ENCODE data around the gene GIPR.
A peak's percentile ranks its signal among the peaks of the same experiment; 100 is the strongest.

DNA sequence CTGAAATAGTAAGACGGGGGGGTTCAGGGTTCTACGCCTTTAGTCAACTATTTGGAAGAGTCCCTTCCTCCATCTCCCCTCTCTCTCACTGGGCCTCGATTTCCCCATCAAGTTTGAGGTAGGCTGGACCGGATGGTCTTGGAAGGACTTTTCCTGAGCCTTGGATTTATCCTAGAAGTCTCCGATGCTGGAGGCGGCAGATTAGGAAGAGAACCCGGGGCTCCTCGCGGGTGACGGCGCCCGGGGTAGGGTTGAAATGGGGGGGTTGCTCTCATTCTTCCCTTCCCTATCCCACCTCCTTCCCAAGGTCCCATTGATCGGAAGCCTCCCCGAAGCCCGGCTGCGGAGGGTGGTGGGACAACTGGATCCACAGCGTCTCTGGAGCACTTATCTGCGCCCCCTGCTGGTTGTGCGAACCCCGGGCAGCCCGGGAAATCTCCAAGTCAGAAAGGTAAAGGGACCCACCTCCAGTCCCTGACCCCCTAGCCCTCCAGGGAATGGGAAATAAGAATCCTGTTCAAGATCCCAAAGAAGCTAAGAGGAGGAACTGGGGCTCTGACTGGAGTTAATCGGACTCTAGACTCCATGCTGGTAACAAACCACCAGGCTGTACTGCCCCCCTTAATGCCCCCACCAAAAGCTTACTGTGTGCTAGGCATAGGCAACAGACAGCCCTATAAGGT is 25.2 kb downstream of the GIPR start:
- peak; percentile 97 for TF ChIP-seq CTCF (IDR thresholded peaks at IDR 0.05)
- TF ChIP-seq EZH2 (IDR thresholded peaks at IDR 0.05), result no peak
- no peak for TF ChIP-seq EZH2phosphoT487 (IDR thresholded peaks at IDR 0.05)
